NB4 (cell line): ENCODE data around the gene KCNAB1.

Experiments
- TF ChIP-seq, protein P1 (sequence below): IDR thresholded peaks from one replicate; pipeline ENCODE4 v1.5.1; 2012; ENCODE audit warnings: low read depth, low read length
- TF ChIP-seq, protein P2 (sequence below): IDR thresholded peaks from 2 replicates; pipeline ENCODE4 v1.6.1; 2011; ENCODE audit warnings: low read depth, low read length

GRCh38 chr3:156341332-156341731, 221.0 kb downstream of the KCNAB1 start:
- TF ChIP-seq, protein P1, sequence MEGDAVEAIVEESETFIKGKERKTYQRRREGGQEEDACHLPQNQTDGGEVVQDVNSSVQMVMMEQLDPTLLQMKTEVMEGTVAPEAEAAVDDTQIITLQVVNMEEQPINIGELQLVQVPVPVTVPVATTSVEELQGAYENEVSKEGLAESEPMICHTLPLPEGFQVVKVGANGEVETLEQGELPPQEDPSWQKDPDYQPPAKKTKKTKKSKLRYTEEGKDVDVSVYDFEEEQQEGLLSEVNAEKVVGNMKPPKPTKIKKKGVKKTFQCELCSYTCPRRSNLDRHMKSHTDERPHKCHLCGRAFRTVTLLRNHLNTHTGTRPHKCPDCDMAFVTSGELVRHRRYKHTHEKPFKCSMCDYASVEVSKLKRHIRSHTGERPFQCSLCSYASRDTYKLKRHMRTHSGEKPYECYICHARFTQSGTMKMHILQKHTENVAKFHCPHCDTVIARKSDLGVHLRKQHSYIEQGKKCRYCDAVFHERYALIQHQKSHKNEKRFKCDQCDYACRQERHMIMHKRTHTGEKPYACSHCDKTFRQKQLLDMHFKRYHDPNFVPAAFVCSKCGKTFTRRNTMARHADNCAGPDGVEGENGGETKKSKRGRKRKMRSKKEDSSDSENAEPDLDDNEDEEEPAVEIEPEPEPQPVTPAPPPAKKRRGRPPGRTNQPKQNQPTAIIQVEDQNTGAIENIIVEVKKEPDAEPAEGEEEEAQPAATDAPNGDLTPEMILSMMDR: no peak
- TF ChIP-seq, protein P2, sequence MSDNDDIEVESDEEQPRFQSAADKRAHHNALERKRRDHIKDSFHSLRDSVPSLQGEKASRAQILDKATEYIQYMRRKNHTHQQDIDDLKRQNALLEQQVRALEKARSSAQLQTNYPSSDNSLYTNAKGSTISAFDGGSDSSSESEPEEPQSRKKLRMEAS: no peak
